Activated CD4-positive, alpha-beta T cell treated with anti-CD3 and anti-CD28 coated beads for 36 hours (primary cell): ENCODE data around the gene RTN4. TPM values are rescaled to one million over a fixed set of nuclear protein-coding genes. Genes with fewer than 3 reads are reported as not detected.
A peak's percentile ranks its signal among the peaks of the same experiment; 100 is the strongest.

Source experiments
- ATAC-seq: fragments of 200-7000 bp; cut with Tn5 transposase; one replicate; pipeline ENCODE4 v1.10.0; 2021; ENCODE audit warnings: mild to moderate bottlenecking, moderate library complexity
- CTCF ChIA-PET: fragments of 350-600 bp; sonication (Branson Sonifier 250); formaldehyde crosslinking; loops from one replicate; lab custom pipeline; 2021; ENCODE audit warnings: antibody characterized with exemption; lab: Charles Lee
- POLR2A ChIA-PET: fragments of 350-600 bp; sonication (Branson Sonifier 250); formaldehyde crosslinking; loops from one replicate; lab custom pipeline; 2021; ENCODE audit warnings: antibody characterized with exemption, inconsistent platforms; lab: Charles Lee
- DNase-seq: peaks from one replicate; pipeline ENCODE4 v3.0.0-alpha.2; 2020
- H3K27ac Mint-ChIP-seq: one replicate; pipeline ENCODE4 v1.8.0; 2021; ENCODE audit warnings: mixed read lengths
- H3K27me3 Mint-ChIP-seq: one replicate; pipeline ENCODE4 v1.8.0; 2021; ENCODE audit warnings: mixed read lengths
- H3K36me3 Mint-ChIP-seq: one replicate; pipeline ENCODE4 v1.8.0; 2021; ENCODE audit warnings: low read depth, mixed read lengths
- H3K4me1 Mint-ChIP-seq: one replicate; pipeline ENCODE4 v1.8.0; 2021; ENCODE audit warnings: mixed read lengths
- H3K4me3 Mint-ChIP-seq: one replicate; pipeline ENCODE4 v1.8.0; 2021; ENCODE audit warnings: mild to moderate bottlenecking, moderate library complexity, mixed read lengths
- H3K9me3 Mint-ChIP-seq: one replicate; pipeline ENCODE4 v1.8.0; 2021; ENCODE audit warnings: low read depth, mixed read lengths
- intact Hi-C, 2 experiments: fragments of 100-400 bp; cut with DNase I in 1 of 2; cut with micrococcal nuclease in 1 of 2; formaldehyde crosslinking; loops; one replicate each; pipeline versions ENCODE4 v1.14.2 to v1.15.1; 2022 to 2024; cut with DNase I, micrococcal nuclease
- total RNA-seq, 2 experiments: library from RNA; stranded (reverse); gene quantifications; one replicate each; pipeline ENCODE4 v1.2.3, GENCODE V29; 2021

RTN4 gene
- total RNA-seq, 2 experiments from 2014 or later, result 70.3 to 84.8 TPM

DNA sequence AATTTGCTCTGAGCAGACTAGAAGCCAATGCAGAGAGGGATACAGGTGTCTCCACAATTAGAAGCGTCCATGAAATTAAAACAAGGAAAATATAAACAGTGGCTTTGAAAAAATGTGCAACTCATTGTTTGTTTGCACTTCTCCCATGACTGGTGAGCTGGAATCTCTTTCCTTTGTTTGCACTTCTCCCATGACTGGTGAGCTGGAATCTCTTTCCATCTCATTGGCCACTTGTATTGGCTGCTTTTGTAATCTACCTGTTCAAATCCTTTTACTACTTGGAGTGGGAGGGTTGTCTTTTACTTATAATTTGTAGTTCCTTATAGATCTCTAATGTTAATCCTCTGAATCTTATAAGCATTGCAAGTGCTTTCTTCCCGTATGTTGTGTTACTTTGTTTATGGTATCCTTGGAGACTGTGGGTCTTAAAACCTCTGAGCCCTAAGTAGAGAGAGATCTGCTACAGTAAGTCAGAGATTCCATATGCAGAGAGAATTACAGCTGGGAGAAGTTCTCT is 94.1 kb downstream of the RTN4 start:
- POLR2A ChIA-PET, result no interaction called here
- no peaks in the 10 kb centered on the region for H3K9me3 Mint-ChIP-seq
- DNase-seq, result no peak
- CTCF ChIA-PET, result no interaction called here
- H3K27ac Mint-ChIP-seq, result no peak overlapping the region
- no peak for ATAC-seq
- H3K4me1 Mint-ChIP-seq, result peaks cover 7% of the 10 kb centered on the region
- H3K36me3 Mint-ChIP-seq, result no peaks in the 10 kb centered on the region
- intact Hi-C loops, result no loop called here
- no peaks in the 10 kb centered on the region for H3K27me3 Mint-ChIP-seq
- H3K4me3 Mint-ChIP-seq, result no peak overlapping the region

DNA sequence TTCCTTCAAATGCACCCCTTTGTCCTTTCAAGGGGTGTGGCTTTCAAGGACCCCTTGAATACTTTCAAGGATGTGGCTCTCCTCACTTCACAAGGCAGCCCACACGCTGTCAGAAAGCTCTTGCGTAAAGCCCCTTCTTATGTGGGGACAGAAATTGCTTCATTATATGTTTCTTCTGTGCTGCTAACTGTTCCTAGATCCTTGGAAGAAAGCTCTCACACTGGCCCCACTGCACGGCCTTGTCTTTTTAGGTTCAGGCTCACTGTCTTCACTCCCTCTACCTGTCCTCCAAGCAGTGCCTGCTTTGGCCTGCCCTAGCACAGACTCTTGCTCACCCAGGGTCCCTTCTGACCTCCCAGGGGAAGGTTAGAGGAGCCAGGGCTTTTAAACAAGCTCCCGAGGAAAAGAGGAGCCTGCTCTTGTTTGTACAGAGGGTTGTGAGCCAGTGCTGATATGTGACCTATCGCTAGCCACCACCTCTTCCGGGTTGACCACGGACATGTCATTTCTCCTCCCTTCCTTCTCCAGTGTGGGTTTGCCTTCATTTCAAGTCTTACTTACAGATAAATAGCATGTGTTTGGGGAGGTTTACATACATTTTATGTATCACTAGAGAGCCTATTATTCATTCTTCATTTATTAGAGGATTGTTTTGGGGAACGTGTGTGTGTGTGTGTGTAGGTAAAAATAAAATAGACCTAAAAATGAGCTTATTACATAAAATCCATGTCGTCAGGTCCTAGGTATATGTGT is 94.7 kb downstream of the RTN4 start:
- DNase-seq, result no peak
- ATAC-seq, result no peak
- ChIA-PET POLR2A (no interaction called here), CTCF (interaction anchor here (0.6 kb wide), 1 partner anchor 872 kb away, joined by 3 read pairs; no protein-coding TSS in a partner anchor)
- Mint-ChIP-seq H3K4me1 (peaks cover 7% of the 10 kb centered on the region), H3K27me3 (no peaks in the 10 kb centered on the region), H3K9me3 (no peaks in the 10 kb centered on the region), H3K4me3 (no peak overlapping the region), H3K27ac (no peak overlapping the region), H3K36me3 (no peaks in the 10 kb centered on the region)
- intact Hi-C loops, result no loop called here

DNA sequence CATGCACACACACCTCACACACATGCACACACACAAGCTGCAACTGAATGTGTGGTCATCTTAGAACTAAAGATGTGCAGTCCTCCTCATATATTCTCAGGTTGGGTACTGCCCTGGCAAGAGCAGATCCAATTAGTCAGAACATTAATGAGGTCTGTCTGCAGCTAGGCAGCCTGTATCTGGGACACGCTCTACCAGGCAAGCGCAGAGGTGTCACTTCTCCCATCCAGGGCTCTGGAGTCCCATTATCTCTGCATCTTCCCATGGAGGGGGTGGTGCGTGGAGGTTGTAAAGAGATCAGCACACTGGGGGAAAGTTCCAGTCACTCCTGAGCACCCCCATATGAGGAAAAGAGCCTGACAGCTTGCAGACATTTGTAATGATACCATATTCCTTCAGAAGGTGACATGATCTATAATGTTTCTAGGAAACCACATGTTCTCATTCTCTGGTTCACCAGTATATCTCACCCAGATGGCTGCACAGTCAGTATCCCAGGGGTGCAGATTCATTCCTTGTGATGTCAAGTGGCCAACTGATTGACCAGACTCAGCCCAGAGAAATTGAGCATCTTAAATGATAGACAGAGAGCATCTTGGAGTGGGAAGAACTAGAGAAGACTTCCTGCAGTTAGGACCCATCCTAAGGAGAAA is 95.4 kb downstream of the RTN4 start:
- Mint-ChIP-seq H3K36me3 (no peaks in the 10 kb centered on the region), H3K27me3 (no peaks in the 10 kb centered on the region), H3K9me3 (no peaks in the 10 kb centered on the region), H3K4me1 (peaks cover 7% of the 10 kb centered on the region), H3K4me3 (no peak overlapping the region), H3K27ac (no peak overlapping the region)
- DNase-seq, result no peak
- CTCF ChIA-PET, result interaction anchor here (0.6 kb wide), 1 partner anchor 873 kb away, joined by 3 read pairs; no protein-coding TSS in a partner anchor
- no peak for ATAC-seq
- POLR2A ChIA-PET, result no interaction called here
- intact Hi-C loops, result no loop called here

DNA sequence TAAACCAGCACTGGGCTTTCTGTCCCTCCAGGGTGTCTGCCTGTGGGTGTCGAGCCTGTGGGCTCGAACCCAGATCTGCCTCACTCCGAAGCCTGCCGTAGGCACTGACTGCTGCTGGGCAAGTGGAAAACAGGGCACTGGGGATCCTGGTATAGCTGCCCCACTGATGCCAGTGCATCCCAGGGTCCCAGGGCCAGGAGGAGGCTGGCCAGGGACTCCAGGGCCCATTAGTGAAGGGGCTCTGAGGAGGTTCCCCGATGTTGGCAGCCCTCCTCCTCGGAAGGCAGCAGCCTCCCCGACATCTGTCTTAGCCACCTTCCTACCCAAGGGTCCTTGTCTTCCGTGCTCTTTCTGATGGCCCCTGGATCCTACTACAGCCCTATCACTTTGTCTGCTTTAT is 96.1 kb downstream of the RTN4 start:
- ATAC-seq (no peak), DNase-seq (no peak)
- no peak overlapping the region for H3K4me3 Mint-ChIP-seq
- POLR2A ChIA-PET, result no interaction called here
- CTCF ChIA-PET, result no interaction called here
- H3K36me3 Mint-ChIP-seq, result no peaks in the 10 kb centered on the region
- intact Hi-C loops, result no loop called here
- no peaks in the 10 kb centered on the region for H3K9me3 Mint-ChIP-seq
- peaks cover 7% of the 10 kb centered on the region for H3K4me1 Mint-ChIP-seq
- H3K27ac Mint-ChIP-seq, result no peak overlapping the region
- H3K27me3 Mint-ChIP-seq, result no peaks in the 10 kb centered on the region

DNA sequence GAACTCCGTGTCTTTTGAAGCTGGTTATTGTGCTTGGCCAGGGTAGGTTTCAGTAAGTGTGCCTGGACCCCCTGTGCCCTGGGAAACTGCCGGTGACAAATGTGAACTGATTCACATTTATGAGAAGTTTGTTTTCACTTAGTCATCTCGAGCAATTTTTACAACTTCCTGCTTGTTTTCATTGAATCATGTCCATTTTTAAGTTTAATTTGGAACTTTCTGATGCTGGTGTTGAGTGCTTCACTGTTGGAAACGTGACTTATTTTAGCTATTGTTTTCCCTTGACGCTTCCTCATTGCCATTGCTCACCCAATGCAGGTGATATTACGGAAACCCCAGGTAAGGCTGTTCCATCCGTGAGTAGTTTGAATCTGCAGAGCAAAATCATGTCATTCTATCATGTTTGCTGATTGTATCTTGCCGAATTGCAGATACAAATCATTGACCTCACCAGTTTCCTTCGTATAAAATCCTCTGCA is 97.2 kb downstream of the RTN4 start:
- ATAC-seq (peak; percentile 30), DNase-seq (peak; percentile 24)
- Mint-ChIP-seq H3K9me3 (no peaks in the 10 kb centered on the region), H3K27ac (no peak overlapping the region), H3K36me3 (no peaks in the 10 kb centered on the region), H3K27me3 (no peaks in the 10 kb centered on the region), H3K4me1 (peaks cover 7% of the 10 kb centered on the region), H3K4me3 (no peak overlapping the region)
- intact Hi-C loops, result no loop called here
- CTCF ChIA-PET, result interaction anchor here (0.7 kb wide), 1 partner anchor 8 kb away, joined by 3 read pairs; no protein-coding TSS in a partner anchor
- POLR2A ChIA-PET, result no interaction called here

DNA sequence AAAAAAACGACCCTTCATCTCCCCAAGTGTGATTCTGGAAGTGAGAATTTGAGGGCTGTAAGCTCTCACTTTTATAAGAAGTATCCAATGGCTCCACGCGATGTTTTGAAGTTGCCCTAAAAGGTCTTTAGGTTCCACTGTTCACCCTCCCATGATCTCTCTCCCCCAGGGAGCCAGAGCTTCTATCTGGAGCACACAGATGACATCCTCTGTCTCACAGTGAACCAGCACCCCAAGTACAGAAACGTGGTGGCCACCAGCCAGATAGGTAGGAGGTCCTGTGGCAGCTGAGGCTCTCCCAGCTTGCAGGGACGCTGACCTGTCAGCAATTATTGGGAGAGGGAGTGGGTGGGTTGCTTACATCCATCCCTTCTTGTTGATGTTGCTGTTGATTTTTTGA is 97.8 kb downstream of the RTN4 start:
- no peak overlapping the region for H3K4me3 Mint-ChIP-seq
- ChIA-PET CTCF (no interaction called here), POLR2A (no interaction called here)
- intact Hi-C loops, result no loop called here
- H3K27ac Mint-ChIP-seq, result no peak overlapping the region
- ATAC-seq (no peak), DNase-seq (no peak)
- no peaks in the 10 kb centered on the region for H3K9me3 Mint-ChIP-seq
- no peaks in the 10 kb centered on the region for H3K36me3 Mint-ChIP-seq
- no peaks in the 10 kb centered on the region for H3K27me3 Mint-ChIP-seq
- peaks cover 7% of the 10 kb centered on the region for H3K4me1 Mint-ChIP-seq

DNA sequence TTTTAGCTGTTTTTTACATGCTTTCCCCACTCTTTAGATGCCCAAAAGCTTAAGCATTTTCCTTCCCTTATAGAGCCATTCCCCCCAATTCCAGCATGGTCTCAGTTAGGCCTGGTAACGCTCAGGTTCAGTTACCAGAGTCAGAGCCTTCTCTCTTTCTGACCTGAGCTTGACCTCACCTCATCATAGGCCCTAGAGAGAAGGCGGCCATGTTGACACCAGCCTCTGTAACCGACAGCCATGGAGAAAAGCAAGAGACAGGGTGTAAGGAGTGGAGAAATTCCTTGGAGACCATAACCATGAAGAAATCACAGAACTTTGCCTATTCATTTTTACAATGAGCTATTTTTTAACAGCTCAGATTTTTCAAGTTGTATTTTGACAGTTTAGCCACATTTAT is 99.4 kb downstream of the RTN4 start:
- no peaks in the 10 kb centered on the region for H3K9me3 Mint-ChIP-seq
- H3K27ac Mint-ChIP-seq, result no peak overlapping the region
- intact Hi-C loops, result no loop called here
- H3K27me3 Mint-ChIP-seq, result no peaks in the 10 kb centered on the region
- H3K4me3 Mint-ChIP-seq, result no peak overlapping the region
- DNase-seq (no peak), ATAC-seq (no peak)
- ChIA-PET CTCF (no interaction called here), POLR2A (no interaction called here)
- peaks cover 7% of the 10 kb centered on the region for H3K4me1 Mint-ChIP-seq
- no peaks in the 10 kb centered on the region for H3K36me3 Mint-ChIP-seq

DNA sequence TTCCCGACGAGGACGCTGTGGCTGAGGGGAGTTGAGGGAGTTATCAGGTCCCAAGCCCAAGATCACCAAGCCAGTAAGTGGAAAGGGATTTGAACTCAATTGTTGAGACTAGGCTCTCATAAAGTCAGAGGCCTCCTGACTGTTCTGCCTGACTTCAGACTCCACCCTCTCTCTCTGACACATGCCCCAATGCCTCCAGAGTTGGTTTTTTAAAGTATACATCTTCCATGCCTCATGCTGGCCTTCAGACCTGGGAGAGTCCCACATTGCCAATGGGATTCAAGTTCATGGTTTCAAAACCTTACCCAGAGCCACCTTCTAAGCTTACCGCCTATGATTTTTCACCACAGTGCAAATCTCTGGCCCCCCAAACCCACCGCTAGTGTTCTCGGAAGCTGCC is 100.8 kb downstream of the RTN4 start:
- DNase-seq, result no peak
- Mint-ChIP-seq H3K4me1 (peaks cover 12% of the 10 kb centered on the region), H3K27ac (no peak overlapping the region), H3K36me3 (no peaks in the 10 kb centered on the region), H3K27me3 (no peaks in the 10 kb centered on the region), H3K9me3 (no peaks in the 10 kb centered on the region), H3K4me3 (no peak overlapping the region)
- intact Hi-C loops, result no loop called here
- POLR2A ChIA-PET, result no interaction called here
- CTCF ChIA-PET, result interaction anchor here (0.6 kb wide), 1 partner anchor 746 kb away, joined by 3 read pairs; no protein-coding TSS in a partner anchor
- no peak for ATAC-seq

DNA sequence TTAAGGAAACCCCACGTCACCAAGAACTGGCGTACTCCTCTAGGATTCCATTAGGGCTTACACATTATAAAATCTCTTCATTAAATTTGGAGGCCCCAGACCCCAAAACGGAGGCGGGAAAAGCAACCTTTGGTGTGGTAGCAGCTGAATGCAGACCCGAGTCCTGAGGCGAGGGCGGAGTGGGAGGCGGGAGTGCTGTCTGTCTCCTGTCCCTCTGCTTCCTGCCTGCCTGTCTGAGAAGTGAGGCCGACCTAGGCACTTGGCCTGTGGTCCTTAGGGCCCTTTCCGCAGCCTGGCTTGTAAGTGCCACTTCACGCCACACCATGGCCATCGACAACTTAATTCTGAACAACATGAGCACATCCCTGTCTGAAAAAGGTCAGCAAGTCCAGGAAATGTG is 102.1 kb downstream of the RTN4 start:
- no peaks in the 10 kb centered on the region for H3K9me3 Mint-ChIP-seq
- no peak overlapping the region for H3K27ac Mint-ChIP-seq
- peaks cover 9% of the 10 kb centered on the region for H3K4me1 Mint-ChIP-seq
- H3K36me3 Mint-ChIP-seq, result no peaks in the 10 kb centered on the region
- ChIA-PET POLR2A (no interaction called here), CTCF (no interaction called here)
- H3K4me3 Mint-ChIP-seq, result no peak overlapping the region
- DNase-seq, result no peak
- ATAC-seq, result no peak
- intact Hi-C loops, result no loop called here
- no peaks in the 10 kb centered on the region for H3K27me3 Mint-ChIP-seq

DNA sequence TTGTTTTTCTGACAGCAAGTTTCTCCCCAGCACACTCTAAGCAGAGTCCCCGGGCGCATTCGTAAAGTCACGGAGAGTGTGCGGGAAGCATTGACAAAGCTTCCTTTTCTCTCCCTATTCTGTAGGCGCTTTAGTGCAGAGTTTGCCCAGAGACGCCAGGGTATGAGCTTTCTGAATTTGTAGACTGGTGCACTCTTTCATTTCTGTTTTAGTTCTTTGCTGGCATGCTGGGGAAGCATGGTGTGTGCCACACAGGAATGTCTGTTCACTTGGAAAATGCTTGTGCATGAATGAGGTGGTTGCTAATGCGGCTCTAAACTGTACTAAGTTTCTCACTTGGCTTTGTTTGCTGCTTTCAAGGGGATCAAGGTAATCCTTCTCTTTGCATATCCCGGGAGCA is 102.6 kb downstream of the RTN4 start:
- Mint-ChIP-seq H3K9me3 (no peaks in the 10 kb centered on the region), H3K36me3 (no peaks in the 10 kb centered on the region), H3K4me1 (peaks cover 5% of the 10 kb centered on the region), H3K4me3 (no peak overlapping the region), H3K27me3 (no peaks in the 10 kb centered on the region), H3K27ac (no peak overlapping the region)
- POLR2A ChIA-PET, result no interaction called here
- no peak for ATAC-seq
- intact Hi-C loops, result no loop called here
- no peak for DNase-seq
- CTCF ChIA-PET, result no interaction called here

DNA sequence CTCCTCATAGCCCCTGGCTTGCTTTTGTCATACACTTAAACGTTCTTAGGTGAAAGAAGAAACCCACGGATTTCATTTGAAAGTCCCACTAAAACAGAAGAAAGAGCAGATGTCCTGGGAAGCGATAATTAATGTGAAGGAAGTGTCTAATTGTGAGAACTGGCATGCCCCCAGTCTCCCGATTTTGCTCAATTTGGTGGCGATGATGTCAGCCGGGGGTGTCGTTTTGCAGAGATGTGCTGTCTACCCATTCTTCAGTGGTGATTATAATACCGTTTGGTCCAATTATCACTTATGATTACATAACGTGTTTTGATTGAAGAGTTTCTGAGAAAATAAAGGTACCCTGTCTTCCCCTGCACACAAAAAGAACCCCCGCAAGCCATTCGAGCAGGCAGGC is 103.1 kb downstream of the RTN4 start:
- POLR2A ChIA-PET, result no interaction called here
- peaks cover 5% of the 10 kb centered on the region for H3K4me1 Mint-ChIP-seq
- H3K27me3 Mint-ChIP-seq, result no peaks in the 10 kb centered on the region
- H3K4me3 Mint-ChIP-seq, result no peak overlapping the region
- CTCF ChIA-PET, result interaction anchor here (0.8 kb wide), 1 partner anchor 47 kb away, joined by 3 read pairs; no protein-coding TSS in a partner anchor
- H3K27ac Mint-ChIP-seq, result no peak overlapping the region
- intact Hi-C loops, result no loop called here
- DNase-seq (no peak), ATAC-seq (no peak)
- H3K36me3 Mint-ChIP-seq, result no peaks in the 10 kb centered on the region
- H3K9me3 Mint-ChIP-seq, result no peaks in the 10 kb centered on the region
